NCI-H128 (cell line): Measurements from ENCODE around the gene RAB9B.

Experiments
- DNase-seq: peaks from one replicate; lab custom pipeline; 2025; ENCODE audit not compliant: unreplicated experiment; lab: John Stamatoyannopoulos, UW

The RAB9B gene

DNA sequence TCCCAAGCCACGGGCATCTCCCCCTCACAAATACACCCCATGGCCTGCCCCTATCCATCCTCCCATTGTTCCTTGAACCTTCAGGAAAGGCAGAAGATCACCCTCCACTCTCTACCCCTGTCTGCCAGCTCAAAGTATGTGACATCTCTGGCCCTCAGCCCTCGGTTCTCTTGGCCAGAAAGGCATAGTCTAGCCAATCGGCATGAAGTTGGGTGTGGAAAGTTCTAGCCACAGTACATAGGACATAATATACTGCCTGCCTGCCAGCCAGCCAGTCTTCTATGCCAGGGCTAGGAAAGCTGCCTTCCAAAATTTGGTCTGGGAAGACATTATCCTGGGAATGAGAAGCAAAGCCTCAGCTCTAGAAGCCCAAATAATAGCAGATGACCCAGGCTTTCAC is 58.6 kb downstream of the RAB9B start:
- DNase-seq: no peak
